Subcutaneous adipose tissue (tissue), 4 donors: Measurements from ENCODE around the gene SOX13. TPM values are rescaled to one million over a fixed set of nuclear protein-coding genes. Genes with fewer than 3 reads are reported as not detected.

Experiments
- CTCF ChIP-seq: fragments of 450-650 bp; IDR thresholded peaks from one replicate; pipeline ENCODE4 v1.5.1; 2016; ENCODE audit warnings: low read depth, mild to moderate bottlenecking, control low read depth, antibody characterized with exemption, moderate library complexity
- total RNA-seq, 4 donors: library from RNA; depleted of rRNA; stranded (reverse); fragments of >200 nt; gene quantifications; one replicate each; pipeline ENCODE4 v1.1.0, GENCODE V29; 2016

SOX13 gene
- total RNA-seq, 4 donors from 2014 or later = 12.7 to 79.7 (median 25.3) TPM

GRCh38 chr1:204130178-204130577, 57.3 kb downstream of the SOX13 start:
- no peak for TF ChIP-seq CTCF

DNA sequence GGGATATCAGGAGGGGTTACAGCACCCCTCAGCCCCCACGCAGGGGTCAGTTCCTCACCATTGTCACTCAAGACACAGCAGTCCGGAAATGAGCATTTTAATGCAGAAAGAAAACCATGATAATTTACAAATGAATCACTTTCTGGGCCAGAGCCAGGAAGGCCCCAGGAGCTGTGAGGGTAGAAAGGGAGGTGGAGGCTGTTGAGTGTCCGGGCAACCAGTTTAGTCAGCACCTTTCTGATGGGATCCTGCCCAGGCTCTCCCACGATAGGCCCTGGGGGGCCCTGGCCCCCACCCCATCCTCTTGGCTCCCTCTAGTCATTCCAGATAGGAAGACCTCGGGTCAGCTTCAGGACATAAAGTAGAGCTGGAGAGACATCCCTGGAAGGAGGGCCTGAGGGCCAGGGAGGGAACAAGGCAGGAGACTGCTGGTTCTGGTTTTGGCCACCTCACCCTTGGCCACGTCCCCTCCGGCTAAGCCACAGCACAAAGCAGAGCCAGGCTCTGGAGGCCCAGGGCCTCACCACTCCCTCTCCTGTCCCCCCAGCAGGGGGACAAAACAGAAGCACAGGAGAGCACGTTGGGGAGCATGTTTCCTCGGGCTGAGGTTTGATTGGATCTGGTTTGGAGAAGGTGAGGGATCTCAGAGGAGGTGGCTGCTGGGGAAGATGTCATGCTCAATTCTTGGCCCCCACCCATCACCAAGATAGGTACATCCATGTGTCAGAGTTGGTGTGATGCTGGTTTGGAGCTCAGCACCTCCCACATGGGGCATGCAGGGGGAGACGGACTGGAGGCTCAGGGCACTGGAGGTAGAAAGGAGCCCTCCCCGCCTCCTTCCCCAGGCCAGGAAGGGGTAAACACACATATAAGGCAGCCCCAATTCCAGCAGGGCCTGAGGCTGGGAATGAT, 58.3 kb downstream of the SOX13 start:
- no peak for TF ChIP-seq CTCF

DNA sequence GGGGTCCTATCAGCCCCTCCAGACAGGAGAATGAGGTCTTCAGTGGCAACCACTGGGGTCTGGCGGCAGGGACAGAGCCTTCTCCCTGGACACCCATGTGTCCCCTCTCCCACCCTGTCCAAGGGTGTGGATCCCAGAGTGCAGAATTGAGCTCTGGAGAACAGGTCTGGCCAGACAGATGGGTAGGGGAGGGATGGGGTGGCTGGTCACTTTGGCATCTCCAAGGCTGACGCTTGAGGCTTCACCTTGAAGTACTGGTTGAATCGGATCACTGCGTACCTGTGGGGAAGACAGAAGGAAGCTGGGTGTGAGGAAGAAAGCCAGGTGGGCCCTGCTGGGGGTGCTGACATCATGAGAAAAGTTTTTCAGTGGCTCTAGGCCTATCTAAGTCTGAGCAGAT, 59.1 kb downstream of the SOX13 start:
- TF ChIP-seq CTCF = no peak

DNA sequence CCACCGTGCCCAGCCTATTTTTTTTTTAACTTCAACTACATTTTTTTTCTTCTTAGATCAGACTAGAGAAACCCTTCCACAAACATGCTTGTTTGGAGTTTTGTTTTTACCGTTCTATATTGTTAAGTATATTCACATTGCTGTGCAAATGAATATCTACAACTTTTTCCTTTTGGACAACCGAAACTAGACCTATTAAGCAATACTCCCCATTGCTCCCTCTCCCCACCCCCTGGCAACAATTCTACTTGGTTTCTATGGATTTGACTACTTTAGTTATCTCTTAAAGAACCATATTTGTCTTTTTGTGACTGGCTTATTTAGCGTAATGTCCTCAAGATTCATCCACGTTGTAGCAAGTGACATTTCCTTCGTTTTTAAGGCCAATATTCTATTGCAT, 59.8 kb downstream of the SOX13 start:
- TF ChIP-seq CTCF = no peak

- TF ChIP-seq CTCF = no peak
These were observed 61.2 kb downstream of the SOX13 start for GRCh38 chr1:204134103-204134502.

- no peak for TF ChIP-seq CTCF
These were observed 63.9 kb downstream of the SOX13 start for GRCh38 chr1:204136814-204137213.

GRCh38 chr1:204139088-204139487, 66.2 kb downstream of the SOX13 start:
- TF ChIP-seq CTCF = no peak
